DND-41 (cell line): ENCODE measurements around the gene SAMD10.

Experiments used
- ATAC-seq: fragments of 200-7000 bp; cut with Tn5 transposase; 3 replicates; pipeline ENCODE4 v1.9.1; 2021; ENCODE audit warnings: low read depth; ENCODE audit not compliant: insufficient read depth
- DNase-seq: peaks from one replicate; pipeline ENCODE4 v3.0.0-alpha.2; 2020
- H2AFZ ChIP-seq: 2 replicates; pipeline ENCODE4 v1.6.0; 2012; ENCODE audit warnings: low read depth, low read length
- H3K27ac ChIP-seq: 2 replicates; pipeline ENCODE4 v1.5.1; 2012; ENCODE audit warnings: low read length, inconsistent platforms
- H3K27me3 ChIP-seq: fragments of 200-600 bp; sonication (generic); 2 replicates; pipeline ENCODE4 v1.6.0; 2012; ENCODE audit warnings: low read length, mild to moderate bottlenecking, inconsistent platforms; ENCODE audit not compliant: insufficient read depth, poor library complexity
- H3K36me3 ChIP-seq: 2 replicates; pipeline ENCODE4 v1.5.1; 2012; ENCODE audit warnings: low read length, inconsistent platforms; ENCODE audit not compliant: insufficient read depth
- H3K4me1 ChIP-seq: 2 replicates; pipeline ENCODE4 v1.5.1; 2012; ENCODE audit warnings: mild to moderate bottlenecking, low read length; ENCODE audit not compliant: insufficient read depth
- H3K4me2 ChIP-seq: 2 replicates; pipeline ENCODE4 v1.6.0; 2012; ENCODE audit warnings: mild to moderate bottlenecking, moderate library complexity, low read length, inconsistent platforms; ENCODE audit not compliant: insufficient read depth
- H3K4me3 ChIP-seq, 2 experiments: fragments of 200-600 bp in 1 of 2; shearing (Covaris generic) in 1 of 2; 2 replicates each; pipeline ENCODE4 v1.5.1; 2012 to 2016; ENCODE audit warnings: inconsistent platforms in 2 of 2, low read length in 2 of 2, mild to moderate bottlenecking in 2 of 2, low read depth in 1 of 2, moderate library complexity in 1 of 2
- H3K79me2 ChIP-seq: 2 replicates; pipeline ENCODE4 v1.6.0; 2012; ENCODE audit warnings: low read length, inconsistent platforms; ENCODE audit not compliant: insufficient read depth
- H3K9ac ChIP-seq: 2 replicates; pipeline ENCODE4 v1.6.0; 2012; ENCODE audit warnings: low read depth, mild to moderate bottlenecking, inconsistent platforms, low read length, moderate library complexity
- H3K9me3 ChIP-seq: 2 replicates; pipeline ENCODE4 v1.5.1; 2012; ENCODE audit warnings: low read length, moderate library complexity, mild to moderate bottlenecking, inconsistent platforms; ENCODE audit not compliant: insufficient read depth, severe bottlenecking
- H4K20me1 ChIP-seq: 2 replicates; pipeline ENCODE4 v1.6.0; 2012; ENCODE audit warnings: low read length; ENCODE audit not compliant: insufficient read depth
- EZH2 ChIP-seq: IDR thresholded peaks from 3 replicates; pipeline ENCODE4 v1.6.1; 2012; ENCODE audit warnings: borderline replicate concordance, low read depth, mild to moderate bottlenecking, moderate library complexity, low read length, inconsistent platforms; ENCODE audit not compliant: severe bottlenecking
- TF ChIP-seq, protein P1 (sequence below): IDR thresholded peaks from 2 replicates; pipeline ENCODE4 v1.5.1; 2012; ENCODE audit warnings: borderline replicate concordance, low read length, moderate library complexity, mild to moderate bottlenecking; ENCODE audit not compliant: poor library complexity, severe bottlenecking; ENCODE audit errors: extremely low read depth

The SAMD10 gene

GRCh38 chr20:64011366-64011779 lies 31.9 kb upstream of the SAMD10 start:
- Histone ChIP-seq H3K4me3 (no peak overlapping the region), H3K27me3 (no peaks in the 10 kb centered on the region), H2AFZ (no peak overlapping the region), H3K9ac (no peak overlapping the region), H3K36me3 (peaks cover 86% of the 10 kb centered on the region), H4K20me1 (peaks cover 35% of the 10 kb centered on the region), H3K79me2 (peaks cover 40% of the 10 kb centered on the region), H3K4me2 (no peak overlapping the region), H3K9me3 (no peaks in the 10 kb centered on the region), H3K27ac (no peak overlapping the region), H3K4me1 (no peaks in the 10 kb centered on the region)
- DNase-seq (no peak), ATAC-seq (no peak)
- TF ChIP-seq, protein P1, sequence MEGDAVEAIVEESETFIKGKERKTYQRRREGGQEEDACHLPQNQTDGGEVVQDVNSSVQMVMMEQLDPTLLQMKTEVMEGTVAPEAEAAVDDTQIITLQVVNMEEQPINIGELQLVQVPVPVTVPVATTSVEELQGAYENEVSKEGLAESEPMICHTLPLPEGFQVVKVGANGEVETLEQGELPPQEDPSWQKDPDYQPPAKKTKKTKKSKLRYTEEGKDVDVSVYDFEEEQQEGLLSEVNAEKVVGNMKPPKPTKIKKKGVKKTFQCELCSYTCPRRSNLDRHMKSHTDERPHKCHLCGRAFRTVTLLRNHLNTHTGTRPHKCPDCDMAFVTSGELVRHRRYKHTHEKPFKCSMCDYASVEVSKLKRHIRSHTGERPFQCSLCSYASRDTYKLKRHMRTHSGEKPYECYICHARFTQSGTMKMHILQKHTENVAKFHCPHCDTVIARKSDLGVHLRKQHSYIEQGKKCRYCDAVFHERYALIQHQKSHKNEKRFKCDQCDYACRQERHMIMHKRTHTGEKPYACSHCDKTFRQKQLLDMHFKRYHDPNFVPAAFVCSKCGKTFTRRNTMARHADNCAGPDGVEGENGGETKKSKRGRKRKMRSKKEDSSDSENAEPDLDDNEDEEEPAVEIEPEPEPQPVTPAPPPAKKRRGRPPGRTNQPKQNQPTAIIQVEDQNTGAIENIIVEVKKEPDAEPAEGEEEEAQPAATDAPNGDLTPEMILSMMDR = no peak
- no peak for TF ChIP-seq EZH2

DNA sequence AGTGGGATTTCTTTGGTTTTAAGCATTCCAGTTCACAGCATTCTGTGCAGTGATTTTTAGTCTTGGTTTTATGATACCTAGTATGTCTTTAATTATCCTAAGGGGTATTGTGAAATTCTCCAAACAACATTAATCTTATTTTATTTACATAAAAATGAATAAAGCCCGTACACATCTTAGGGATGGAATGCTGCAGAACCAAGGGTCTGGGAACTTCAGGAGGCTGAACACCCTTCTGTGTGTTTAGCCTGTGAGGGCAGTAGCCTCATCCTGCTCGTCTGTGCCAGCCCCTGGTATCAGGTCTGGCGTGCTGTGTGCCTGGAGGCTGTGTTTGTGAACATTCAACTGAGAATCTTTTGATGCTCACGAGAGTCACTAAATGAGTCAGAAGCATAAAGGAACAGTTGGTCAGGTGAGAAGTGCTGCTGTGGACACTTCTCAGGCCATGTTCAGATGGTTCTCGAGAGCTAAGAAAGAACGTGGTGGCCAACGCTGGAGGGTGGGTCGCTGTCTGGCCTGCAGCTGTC lies 31.3 kb upstream of the SAMD10 start:
- peaks cover 86% of the 10 kb centered on the region for H3K36me3 ChIP-seq
- DNase-seq = no peak

GRCh38 chr20:64009811-64010387 lies 30.5 kb upstream of the SAMD10 start:
- TF ChIP-seq EZH2 = no peak
- TF ChIP-seq, protein P1 = no peak
- Histone ChIP-seq H3K36me3 (peaks cover 86% of the 10 kb centered on the region), H3K4me1 (no peaks in the 10 kb centered on the region), H3K27me3 (no peaks in the 10 kb centered on the region), H3K9me3 (no peaks in the 10 kb centered on the region), H3K27ac (no peak overlapping the region), H3K9ac (no peak overlapping the region), H3K79me2 (peaks cover 38% of the 10 kb centered on the region), H2AFZ (no peak overlapping the region), H3K4me3 (no peak overlapping the region), H3K4me2 (no peak overlapping the region), H4K20me1 (peaks cover 30% of the 10 kb centered on the region)
- no peak for DNase-seq
- ATAC-seq = no peak; the same call in 2 of the 3 replicates

More for the DNA sequence above, 31.3 kb upstream of the SAMD10 start:
- H3K4me3 ChIP-seq = no peak overlapping the region
- H3K4me1 ChIP-seq = no peaks in the 10 kb centered on the region
- TF ChIP-seq EZH2 = no peak
- TF ChIP-seq, protein P1 = no peak
- H3K27me3 ChIP-seq = no peaks in the 10 kb centered on the region
- H2AFZ ChIP-seq = no peak overlapping the region
- H3K9me3 ChIP-seq = no peaks in the 10 kb centered on the region
- H4K20me1 ChIP-seq = peaks cover 36% of the 10 kb centered on the region
- no peak overlapping the region for H3K4me2 ChIP-seq
- no peak overlapping the region for H3K27ac ChIP-seq
- peaks cover 39% of the 10 kb centered on the region for H3K79me2 ChIP-seq
- no peak overlapping the region for H3K9ac ChIP-seq
- ATAC-seq = no peak

- no peak overlapping the region for H2AFZ ChIP-seq
- ATAC-seq = no peak
- peaks cover 48% of the 10 kb centered on the region for H3K79me2 ChIP-seq
- H3K4me1 ChIP-seq = no peaks in the 10 kb centered on the region
- H3K4me2 ChIP-seq = no peak overlapping the region
- no peaks in the 10 kb centered on the region for H3K9me3 ChIP-seq
- H3K4me3 ChIP-seq = no peak overlapping the region
- H3K36me3 ChIP-seq = peaks cover 88% of the 10 kb centered on the region
- H4K20me1 ChIP-seq = peaks cover 44% of the 10 kb centered on the region
- H3K9ac ChIP-seq = no peak overlapping the region
- DNase-seq = no peak
- H3K27ac ChIP-seq = no peak overlapping the region
- no peaks in the 10 kb centered on the region for H3K27me3 ChIP-seq
- no peak for TF ChIP-seq EZH2
- TF ChIP-seq, protein P1 = no peak
Observed at GRCh38 chr20:64006902-64007301, 27.5 kb upstream of the SAMD10 start.
